GM13977 (cell line): ENCODE data around the gene BCL11B.
"Not testable (repeated sequence)": the region's sequence is repeated elsewhere in the genome, so short reads cannot be mapped to it uniquely, and the experiment has no call there.

Experiments
- DNase-seq: peaks from one replicate; pipeline ENCODE4 v3.0.0; 2012; ENCODE audit warnings: low spot score
- CTCF ChIP-seq: IDR thresholded peaks from 2 replicates; pipeline ENCODE4 v1.5.1; 2012; ENCODE audit warnings: mild to moderate bottlenecking, control low read depth; ENCODE audit not compliant: insufficient read depth; ENCODE audit errors: extremely low read depth, missing control alignments
- in situ Hi-C: fragments of 300-500 bp; cut with MboI; formaldehyde crosslinking; loops from one replicate; pipeline ENCODE4 v1.12.0; 2022; ENCODE audit warnings: low sequenced_read_pairs, low pct_unique_long_range_greater_than_20kb, mixed read lengths, inconsistent platforms; ENCODE audit not compliant: unreplicated experiment

Gene BCL11B

DNA sequence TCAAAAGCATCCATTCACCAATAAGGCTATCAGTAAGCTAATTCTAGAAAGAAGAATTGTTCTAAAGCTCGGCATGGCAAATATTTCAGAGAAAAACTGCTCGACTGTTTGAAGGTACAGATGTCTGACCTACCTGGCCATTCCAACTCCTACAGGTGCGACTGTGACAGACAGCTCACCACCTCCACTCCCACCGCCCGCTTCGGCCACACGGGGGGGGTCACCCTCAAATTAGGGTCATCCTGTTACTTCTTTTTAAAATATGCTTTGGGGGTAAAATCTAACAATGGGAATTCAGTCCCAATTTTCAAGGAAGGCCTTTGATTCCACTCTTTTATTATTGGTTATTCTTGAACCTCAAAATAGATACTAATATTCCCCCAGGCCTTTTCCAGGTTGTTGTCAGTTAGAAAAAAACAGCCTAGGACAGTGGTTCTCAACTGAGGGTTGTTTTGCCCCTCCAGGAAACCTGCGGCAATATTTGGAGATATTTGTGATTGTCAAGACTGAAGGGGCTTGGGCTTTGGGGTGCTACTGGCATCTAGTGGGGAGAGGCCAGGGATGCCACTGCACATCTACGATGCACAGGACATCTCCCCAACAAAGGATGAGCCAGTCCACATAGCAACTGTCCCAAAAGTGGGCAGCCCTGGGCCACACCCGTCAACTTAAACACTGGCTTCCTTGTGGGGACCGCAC is 81.2 kb downstream of the BCL11B start:
- in situ Hi-C loops: no loop called here
- DNase-seq: no peak
- no peak for TF ChIP-seq CTCF

GRCh38 chr14:99189201-99189801 is 82.7 kb downstream of the BCL11B start:
- no peak for DNase-seq
- in situ Hi-C loops: no loop called here
- no peak for TF ChIP-seq CTCF

GRCh38 chr14:99188731-99189191 is 83.2 kb downstream of the BCL11B start:
- in situ Hi-C loops: no loop called here

DNA sequence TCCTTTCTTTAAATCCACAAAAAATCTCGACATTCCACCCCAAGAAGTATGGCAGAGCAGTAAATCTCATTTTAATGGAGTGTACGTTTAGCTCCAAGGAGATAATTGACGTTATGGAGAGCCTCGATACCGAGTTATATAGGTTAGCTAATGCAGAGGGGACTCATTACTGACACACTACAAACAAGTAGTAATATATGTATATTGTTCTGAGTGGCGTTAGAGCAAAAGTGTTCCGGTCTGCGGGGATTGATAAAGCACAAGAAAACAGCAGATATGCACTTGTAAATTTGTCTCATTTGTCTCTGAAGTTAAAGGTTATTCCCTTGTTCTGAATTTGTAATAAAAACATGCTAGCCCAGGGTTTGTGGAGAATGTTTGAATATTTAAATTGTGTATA is 84.1 kb downstream of the BCL11B start:
- in situ Hi-C loops: no loop called here
- DNase-seq: no peak
- TF ChIP-seq CTCF: no peak

More at GRCh38 chr14:99188731-99189191, 83.2 kb downstream of the BCL11B start:
- no peak for TF ChIP-seq CTCF
- DNase-seq: no peak

GRCh38 chr14:99186956-99187690 is 84.9 kb downstream of the BCL11B start:
- TF ChIP-seq CTCF: no peak
- no peak for DNase-seq
- in situ Hi-C loops: no loop called here

DNA sequence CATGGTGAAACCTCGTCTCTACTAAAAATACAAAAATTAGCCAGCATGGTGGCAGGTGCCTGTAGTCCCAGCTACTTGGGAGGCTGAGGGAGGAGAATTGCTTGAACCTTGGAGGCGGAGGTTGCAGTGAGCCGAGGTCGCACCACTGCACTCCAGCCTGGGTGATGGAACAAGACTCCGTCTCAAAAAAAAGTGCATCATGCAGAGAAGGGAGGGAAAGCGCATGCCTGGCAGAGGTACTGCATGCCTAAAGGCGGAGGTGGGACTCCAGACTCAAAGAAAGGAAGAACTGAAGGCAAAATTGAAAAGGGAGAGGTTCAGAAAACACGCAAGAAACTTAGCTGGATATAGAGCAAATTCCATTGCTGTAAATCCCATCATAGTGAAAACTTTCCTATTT is 85.7 kb downstream of the BCL11B start:
- in situ Hi-C loops, DNase-seq: not testable (repeated sequence)
